Psoas muscle (tissue), 8 donors: Measurements from ENCODE around the gene URI1. TPM values are rescaled to one million over a fixed set of nuclear protein-coding genes. Genes with fewer than 3 reads are reported as not detected.
"Not testable (repeated sequence)": the region's sequence is repeated elsewhere in the genome, so short reads cannot be mapped to it uniquely, and the experiment has no call there.

ENCODE experiments used
- ATAC-seq, 4 donors: fragments of 200-7000 bp; cut with Tn5 transposase; one replicate each; pipeline ENCODE4 v1.9.1; 2020; ENCODE audit warnings: moderate library complexity in 3 of 4, mild to moderate bottlenecking in 2 of 4
- DNase-seq, 2 donors: peaks; one replicate each; pipeline ENCODE4 v3.0.0-alpha.2; 2020
- H3K27ac ChIP-seq: fragments of 200-600 bp; one replicate; pipeline ENCODE4 v1.8.0; 2022
- H3K27me3 ChIP-seq, 3 donors: fragments of 200-600 bp in 1 of 3; one replicate each; pipeline versions ENCODE4 v1.6.1 to v1.8.0; 2013 to 2022; ENCODE audit warnings: low read length in 2 of 3, mild to moderate bottlenecking in 2 of 3, moderate library complexity in 1 of 3; ENCODE audit not compliant: insufficient read depth in 3 of 3
- H3K36me3 ChIP-seq, 2 donors: fragments of 200-600 bp in 1 of 2; one replicate each; pipeline versions ENCODE4 v1.6.1 to v1.8.0; 2013 to 2022; ENCODE audit warnings: low read depth in 1 of 2, mild to moderate bottlenecking in 1 of 2, moderate library complexity in 1 of 2; ENCODE audit not compliant: insufficient read depth in 1 of 2
- H3K4me1 ChIP-seq: fragments of 200-600 bp; one replicate; pipeline ENCODE4 v1.8.0; 2022
- H3K4me3 ChIP-seq: fragments of 200-600 bp; one replicate; pipeline ENCODE4 v1.8.0; 2022; ENCODE audit warnings: mild to moderate bottlenecking
- H3K9me3 ChIP-seq: fragments of 200-600 bp; one replicate; pipeline ENCODE4 v1.8.0; 2022
- WGBS, 3 donors: extraction: QIAGEN DNeasy Blood & Tissue Kit; methylation state at CpG; one replicate each; pipeline versions ENCODE4 v1.1.6 to v1.1.7; 2013; 5-methylcytosine and 5-hydroxymethylcytosine counted together
- intact Hi-C, 2 donors: fragments of 100-400 bp; cut with DNase I; formaldehyde crosslinking; loops; one replicate each; pipeline versions ENCODE4 v1.11.0 to v1.14.2; 2022
- polyA plus RNA-seq, 3 donors: library from polyadenylated mRNA; stranded (reverse); fragments of 200-250 nt; gene quantifications; one replicate each; pipeline ENCODE4 v1.2.3, GENCODE V29; 2013
- total RNA-seq, 4 donors: library from RNA; stranded (reverse); fragmentation: NEBNext Ultra II Directional in 2 of 4; extraction: Animal tissue kit (Norgen Biotek cat#: 25700) in 2 of 4; gene quantifications; one replicate each; pipeline versions ENCODE4 v1.2.1 to v1.2.4, GENCODE V29; 2021 to 2023
- TF ChIP-seq, protein P1 (sequence below): fragments of 200-600 bp; IDR thresholded peaks from one replicate; pipeline ENCODE4 v1.8.0; 2022; ENCODE audit warnings: antibody characterized with exemption
- donor health status: healthy with polysubstance abuse.
- donor health status: DM: no; HTN: no; CAD: no; lungs with moderate emphysema.
- donor health status: Bipolar disorder and iron deficiency.
- donor health status: healthy.
- donor health status: DM: yes; HTN: yes; CAD: no.
- donor health status: DM: no; HTN: no; CAD: no.
- donor health status: DM: no; HTN: no; CAD: no.
- donor health status: DM: yes; HTN: yes; CAD: no.

The URI1 gene
- total and polyA plus RNA-seq, 7 donors, result 37.6 to 85.5 (median 54.9) TPM

GRCh38 chr19:29944390-29945012 is 2.5 kb downstream of the URI1 start:
- DNase-seq (no peak), ATAC-seq (no peak)
- 41 to 63% (median 45%) methylated on average over 8 of the region's 8 CpGs for WGBS, 3 donors
- intact Hi-C loops, result loop anchor here in 1 of 2 donors (5.0 kb wide), 1 partner anchor 67 kb away; no protein-coding TSS in a partner anchor
- peaks cover 35% of the 10 kb centered on the region for H3K4me1 ChIP-seq
- TF ChIP-seq, protein P1, sequence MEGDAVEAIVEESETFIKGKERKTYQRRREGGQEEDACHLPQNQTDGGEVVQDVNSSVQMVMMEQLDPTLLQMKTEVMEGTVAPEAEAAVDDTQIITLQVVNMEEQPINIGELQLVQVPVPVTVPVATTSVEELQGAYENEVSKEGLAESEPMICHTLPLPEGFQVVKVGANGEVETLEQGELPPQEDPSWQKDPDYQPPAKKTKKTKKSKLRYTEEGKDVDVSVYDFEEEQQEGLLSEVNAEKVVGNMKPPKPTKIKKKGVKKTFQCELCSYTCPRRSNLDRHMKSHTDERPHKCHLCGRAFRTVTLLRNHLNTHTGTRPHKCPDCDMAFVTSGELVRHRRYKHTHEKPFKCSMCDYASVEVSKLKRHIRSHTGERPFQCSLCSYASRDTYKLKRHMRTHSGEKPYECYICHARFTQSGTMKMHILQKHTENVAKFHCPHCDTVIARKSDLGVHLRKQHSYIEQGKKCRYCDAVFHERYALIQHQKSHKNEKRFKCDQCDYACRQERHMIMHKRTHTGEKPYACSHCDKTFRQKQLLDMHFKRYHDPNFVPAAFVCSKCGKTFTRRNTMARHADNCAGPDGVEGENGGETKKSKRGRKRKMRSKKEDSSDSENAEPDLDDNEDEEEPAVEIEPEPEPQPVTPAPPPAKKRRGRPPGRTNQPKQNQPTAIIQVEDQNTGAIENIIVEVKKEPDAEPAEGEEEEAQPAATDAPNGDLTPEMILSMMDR, result no peak
- H3K4me3 ChIP-seq, result peak overlapping the region; percentile 39
- H3K27ac ChIP-seq, result peak overlapping the region; percentile 14
- H3K27me3 ChIP-seq, result peaks cover 0 to 2% (median 0%) of the 10 kb centered on the region in 3 donors
- H3K9me3 ChIP-seq, result no peaks in the 10 kb centered on the region
- no peaks in the 10 kb centered on the region for H3K36me3 ChIP-seq

DNA sequence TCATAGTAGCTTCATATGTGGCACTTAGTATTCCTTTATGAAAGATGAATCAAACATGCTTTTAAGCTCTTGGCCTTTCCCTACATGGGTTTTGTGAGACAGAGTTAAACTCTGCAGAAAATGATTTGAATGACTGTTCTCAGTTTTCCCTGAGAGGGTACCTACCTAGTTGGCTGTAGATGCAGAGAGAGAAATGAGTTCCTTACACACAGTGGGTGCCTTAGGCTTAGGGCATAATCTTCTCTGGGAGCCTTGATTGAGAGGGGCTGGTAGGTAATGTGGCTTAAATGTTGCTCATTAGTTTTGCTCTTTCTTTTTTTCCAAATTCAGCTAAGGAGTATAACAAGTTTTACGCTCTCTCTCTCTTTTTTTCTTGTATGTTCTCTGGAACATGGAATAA is 3.0 kb downstream of the URI1 start:
- H3K4me3 ChIP-seq, result no peak overlapping the region
- no peaks in the 10 kb centered on the region for H3K9me3 ChIP-seq
- DNase-seq, result no peak
- TF ChIP-seq, protein P1, result no peak
- peaks cover 35% of the 10 kb centered on the region for H3K4me1 ChIP-seq
- intact Hi-C loops, result no loop called here
- H3K27me3 ChIP-seq, result peaks cover 0 to 2% (median 0%) of the 10 kb centered on the region in 3 donors
- H3K27ac ChIP-seq, result peak overlapping the region; percentile 14
- no peaks in the 10 kb centered on the region for H3K36me3 ChIP-seq
- ATAC-seq, result no peak
- WGBS, 3 donors, result 51 to 89% (median 87%) methylated on average over 1 of the region's 1 CpG

DNA sequence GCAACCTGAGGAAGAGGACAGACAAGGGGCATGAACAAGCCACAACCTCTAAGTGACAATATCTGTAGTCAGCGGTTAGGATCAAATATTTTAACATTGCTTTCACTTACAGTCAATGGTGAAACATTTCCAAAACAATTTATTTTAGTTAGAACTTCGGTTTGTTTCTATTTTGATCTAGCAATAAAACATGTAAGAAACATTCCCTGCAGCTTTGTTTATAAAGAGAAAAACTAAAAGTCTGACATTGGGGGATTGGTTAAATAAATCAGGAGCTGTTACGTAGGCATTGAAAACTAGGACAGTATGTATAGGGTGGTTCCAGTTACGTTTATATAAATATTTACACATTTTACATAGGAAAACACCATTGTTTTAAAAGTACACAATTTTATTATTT is 3.4 kb downstream of the URI1 start:
- H3K4me1 ChIP-seq, result peaks cover 35% of the 10 kb centered on the region
- intact Hi-C loops, result no loop called here
- H3K36me3 ChIP-seq, result no peaks in the 10 kb centered on the region
- H3K27ac ChIP-seq, result peak overlapping the region; percentile 14
- DNase-seq (no peak), ATAC-seq (no peak)
- WGBS, 3 donors, result 51 to 65% (median 52%) methylated on average over 4 of the region's 4 CpGs
- H3K27me3 ChIP-seq, result peaks cover 0 to 2% (median 0%) of the 10 kb centered on the region in 3 donors
- TF ChIP-seq, protein P1, result no peak
- no peaks in the 10 kb centered on the region for H3K9me3 ChIP-seq
- no peak overlapping the region for H3K4me3 ChIP-seq

GRCh38 chr19:29946645-29947044 is 4.6 kb downstream of the URI1 start:
- TF ChIP-seq, protein P1, result no peak
- no peaks in the 10 kb centered on the region for H3K9me3 ChIP-seq
- ATAC-seq (no peak), DNase-seq (no peak)
- 71 to 90% (median 79%) methylated on average over 2 of the region's 2 CpGs for WGBS, 3 donors
- H3K36me3 ChIP-seq, result no peaks in the 10 kb centered on the region
- no peaks in the 10 kb centered on the region for H3K27me3 ChIP-seq
- H3K4me1 ChIP-seq, result peaks cover 30% of the 10 kb centered on the region
- intact Hi-C loops, result no loop called here
- no peak overlapping the region for H3K27ac ChIP-seq
- H3K4me3 ChIP-seq, result no peak overlapping the region

DNA sequence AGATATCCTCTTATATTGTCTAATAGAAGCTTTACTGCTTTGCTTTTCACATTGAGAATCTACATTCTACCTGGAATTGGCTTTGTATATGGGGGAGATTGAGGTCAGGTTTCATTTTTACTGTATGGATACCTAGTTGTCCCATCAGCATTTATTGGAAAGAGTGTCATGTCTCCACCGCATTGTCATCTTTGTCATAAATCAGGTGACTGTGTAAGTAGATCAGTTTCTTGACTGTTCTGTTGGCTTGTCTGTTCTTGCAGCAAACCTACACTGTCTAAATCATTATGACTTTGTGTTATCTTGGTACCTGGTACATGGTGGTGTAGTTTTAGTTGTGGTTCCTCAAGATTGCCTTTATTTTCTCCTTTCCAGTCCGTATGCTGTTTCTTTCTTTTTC is 5.8 kb downstream of the URI1 start:
- intact Hi-C loops, result no loop called here
- Histone ChIP-seq H3K4me3 (no peak overlapping the region), H3K27me3 (no peaks in the 10 kb centered on the region), H3K27ac (peak overlapping the region; percentile 14), H3K9me3 (no peaks in the 10 kb centered on the region), H3K36me3 (no peaks in the 10 kb centered on the region), H3K4me1 (peaks cover 35% of the 10 kb centered on the region)
- WGBS, 3 donors, result 76 to 90% (median 78%) methylated on average over 2 of the region's 2 CpGs
- DNase-seq, result no peak
- TF ChIP-seq, protein P1, result no peak
- ATAC-seq, result peak in 1 of 4 donors; percentile 52

- H3K27me3 ChIP-seq, H3K36me3 ChIP-seq, H3K4me3 ChIP-seq, DNase-seq, ATAC-seq, H3K27ac ChIP-seq, H3K9me3 ChIP-seq, intact Hi-C loops: not testable (repeated sequence)
- H3K4me1 ChIP-seq, result peaks cover 35% of the 10 kb centered on the region
- WGBS, 3 donors, result 96 to 98% (median 97%) methylated on average over 23 to 57 of the region's 57 CpGs
These were observed 6.9 kb downstream of the URI1 start for GRCh38 chr19:29948759-29949470.
